ENCODE measurements around the gene MACROH2A2.
"Not testable (repeated sequence)": the region's sequence is repeated elsewhere in the genome, so short reads cannot be mapped to it uniquely, and the experiment has no call there.

The MACROH2A2 gene

GRCh38 chr10:70078329-70078728 is 25.7 kb downstream of the MACROH2A2 start:
- no peak for TF ChIP-seq CTCF (IDR thresholded peaks at IDR 0.05; ENCODE audit: low read length, missing control alignments)
- DNase-seq (ENCODE audit: low read depth) = no peak
- no peak overlapping the region for H3K4me3 ChIP-seq (replicated peaks; ENCODE audit: low read depth, low read length)

- H3K4me3 ChIP-seq (replicated peaks; ENCODE audit: low read depth, low read length) = no peak overlapping the region
- TF ChIP-seq CTCF (IDR thresholded peaks at IDR 0.05; ENCODE audit: low read length, missing control alignments) = no peak
- DNase-seq (ENCODE audit: low read depth) = no peak
Observed at GRCh38 chr10:70078937-70079336, 26.3 kb downstream of the MACROH2A2 start.

GRCh38 chr10:70080789-70081188 is 28.1 kb downstream of the MACROH2A2 start:
- not testable (repeated sequence) for H3K4me3 ChIP-seq (replicated peaks; ENCODE audit: low read depth, low read length)
- DNase-seq (ENCODE audit: low read depth) = peak; percentile 9

GRCh38 chr10:70084189-70084588 is 31.5 kb downstream of the MACROH2A2 start:
- H3K4me3 ChIP-seq (replicated peaks; ENCODE audit: low read depth, low read length) = no peak overlapping the region
- no peak for TF ChIP-seq CTCF (IDR thresholded peaks at IDR 0.05; ENCODE audit: low read length, missing control alignments)
- no peak for DNase-seq (ENCODE audit: low read depth)

GRCh38 chr10:70085975-70086613 is 33.4 kb downstream of the MACROH2A2 start:
- no peak for DNase-seq (ENCODE audit: low read depth)
- TF ChIP-seq CTCF (IDR thresholded peaks at IDR 0.05; ENCODE audit: low read length, missing control alignments) = no peak
- H3K4me3 ChIP-seq (replicated peaks; ENCODE audit: low read depth, low read length) = no peak overlapping the region

- peak; percentile 8 for DNase-seq (ENCODE audit: low read depth)
- no peak for TF ChIP-seq CTCF (IDR thresholded peaks at IDR 0.05; ENCODE audit: low read length, missing control alignments)
- no peak overlapping the region for H3K4me3 ChIP-seq (replicated peaks; ENCODE audit: low read depth, low read length)
Observed at GRCh38 chr10:70087616-70088307, 35.1 kb downstream of the MACROH2A2 start.

GRCh38 chr10:70088308-70088698 is 35.7 kb downstream of the MACROH2A2 start:
- no peak for DNase-seq (ENCODE audit: low read depth)
- no peak overlapping the region for H3K4me3 ChIP-seq (replicated peaks; ENCODE audit: low read depth, low read length)
- TF ChIP-seq CTCF (IDR thresholded peaks at IDR 0.05; ENCODE audit: low read length, missing control alignments) = no peak
